Skeletal muscle tissue (tissue), 4 donors: Measurements from ENCODE around the gene ZBTB7B. TPM values are rescaled to one million over a fixed set of nuclear protein-coding genes. Genes with fewer than 3 reads are reported as not detected.

ENCODE experiments used
- H3K27ac ChIP-seq: one replicate; pipeline ENCODE4 v1.7.0; 2013; ENCODE audit warnings: mild to moderate bottlenecking, low read depth, low read length, inconsistent platforms
- H3K27me3 ChIP-seq, 3 donors: one replicate each; pipeline ENCODE4 v1.7.0; 2013; ENCODE audit warnings: low read length in 3 of 3; ENCODE audit not compliant: control insufficient read depth in 3 of 3, insufficient read depth in 3 of 3
- H3K36me3 ChIP-seq, 3 donors: one replicate each; pipeline ENCODE4 v1.7.0; 2013; ENCODE audit warnings: low read length in 3 of 3; ENCODE audit not compliant: control insufficient read depth in 3 of 3, insufficient read depth in 3 of 3
- H3K4me1 ChIP-seq, 3 donors: one replicate each; pipeline ENCODE4 v1.7.0; 2013; ENCODE audit warnings: low read length in 3 of 3, mild to moderate bottlenecking in 3 of 3; ENCODE audit not compliant: control insufficient read depth in 3 of 3, insufficient read depth in 3 of 3
- H3K4me3 ChIP-seq, 3 donors: one replicate each; pipeline ENCODE4 v1.7.0; 2013; ENCODE audit warnings: low read length in 3 of 3
- H3K9ac ChIP-seq, 3 donors: one replicate each; pipeline ENCODE4 v1.7.0; 2013; ENCODE audit warnings: low read length in 3 of 3, mild to moderate bottlenecking in 3 of 3, moderate library complexity in 2 of 3, low read depth in 1 of 3
- H3K9me3 ChIP-seq, 3 donors: one replicate each; pipeline ENCODE4 v1.7.0; 2013; ENCODE audit warnings: low read length in 3 of 3; ENCODE audit not compliant: control insufficient read depth in 3 of 3
- total RNA-seq: library from RNA; depleted of rRNA; stranded (reverse); fragments of >200 nt; gene quantifications from one replicate; pipeline ENCODE4 v1.2.3, GENCODE V29; 2014
- donor health status: Osteomylitis.

Gene ZBTB7B
- total RNA-seq, 1 donor from 2014 or later: 7.8 TPM

DNA sequence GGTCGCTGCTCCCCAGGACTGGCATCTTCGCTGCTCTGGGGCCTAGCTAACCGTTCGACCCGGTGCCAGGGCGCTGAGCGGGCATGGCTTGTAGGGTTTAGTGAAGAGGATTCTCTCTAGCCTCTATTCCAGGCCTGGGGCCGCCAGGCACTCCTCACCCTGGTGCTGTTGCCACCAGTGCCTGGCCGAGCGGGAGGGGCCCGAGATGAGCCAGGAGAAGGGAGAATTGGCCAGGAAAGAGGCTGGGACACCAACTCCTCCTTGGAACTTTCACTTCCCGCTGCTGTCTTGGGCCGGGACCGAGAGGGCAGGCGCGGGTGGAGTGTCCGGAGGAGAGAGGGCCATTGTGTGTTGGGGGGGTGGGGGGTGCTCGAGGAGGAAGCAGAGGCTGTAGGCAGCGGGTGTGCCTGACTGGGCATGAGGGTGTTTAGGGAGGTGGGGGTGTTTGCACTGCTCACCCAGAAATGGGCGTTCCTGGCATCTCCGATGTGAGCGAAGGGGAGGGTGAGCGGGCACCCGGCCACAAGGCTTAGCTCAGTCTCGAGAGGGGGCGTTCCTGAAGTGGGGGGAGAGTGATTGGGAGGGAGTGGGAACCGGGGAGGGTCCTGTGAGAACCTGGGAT lies 49.3 kb downstream of the ZBTB7B start:
- Histone ChIP-seq H3K4me1 (peaks cover 28 to 55% (median 44%) of the 10 kb centered on the region in 3 donors), H3K9me3 (no peaks in the 10 kb centered on the region), H3K9ac (peak overlapping the region; percentile 76 to 87 (median 79)), H3K27me3 (no peaks in the 10 kb centered on the region), H3K4me3 (peak overlapping the region; percentile 64 to 85 (median 70)), H3K27ac (peak overlapping the region; percentile 72), H3K36me3 (peaks cover 20 to 25% (median 23%) of the 10 kb centered on the region in 3 donors)

DNA sequence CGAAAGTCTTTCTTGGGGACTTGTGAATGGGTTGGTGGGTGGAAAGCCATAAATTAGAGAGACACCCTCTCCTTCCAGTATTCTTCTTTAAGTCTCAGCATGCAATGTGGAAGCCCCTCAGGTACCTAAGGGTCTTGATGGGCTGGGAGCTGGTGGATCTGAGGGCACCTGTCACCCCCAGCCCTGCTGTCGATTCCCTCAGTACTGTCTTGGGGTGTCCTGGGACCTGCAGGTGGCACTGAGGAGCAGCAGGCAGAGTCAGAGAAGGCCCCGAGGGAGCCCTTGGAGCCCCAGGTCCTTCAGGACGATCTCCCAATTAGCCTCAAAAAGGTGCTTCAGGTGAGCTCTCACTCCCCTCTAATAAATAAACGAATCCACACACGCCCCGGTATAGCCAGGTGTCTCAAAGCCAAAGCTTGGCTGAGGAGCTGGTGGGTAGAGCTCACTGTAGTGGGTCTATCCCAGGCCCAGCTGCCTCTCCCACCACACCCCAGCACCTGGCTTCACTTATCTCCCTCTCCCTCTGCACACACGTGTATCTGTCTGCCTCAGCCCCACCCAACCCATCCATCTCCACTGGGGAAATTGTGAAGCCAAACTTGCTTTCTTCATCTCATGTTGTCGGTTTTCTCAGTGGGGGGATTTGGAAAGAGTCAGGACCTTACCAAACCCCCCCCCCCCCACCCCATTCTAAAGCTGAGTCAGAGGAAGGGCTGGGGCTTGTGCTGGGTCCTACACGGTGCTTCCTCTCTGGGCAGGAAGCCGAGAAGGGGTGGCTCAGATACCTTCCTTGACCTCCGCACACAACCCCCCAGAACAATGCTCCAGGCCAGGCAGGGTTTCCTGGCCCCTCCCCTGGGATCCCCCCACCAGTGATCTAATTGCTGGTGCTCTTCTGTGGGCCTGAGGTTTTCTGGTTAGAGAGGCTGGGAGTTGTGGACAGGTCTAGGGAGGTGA lies 50.1 kb downstream of the ZBTB7B start:
- Histone ChIP-seq H3K9me3 (no peaks in the 10 kb centered on the region), H3K36me3 (peaks cover 27 to 33% (median 29%) of the 10 kb centered on the region in 3 donors), H3K4me1 (peaks cover 28 to 51% (median 42%) of the 10 kb centered on the region in 3 donors), H3K9ac (peak overlapping the region; percentile 76 to 87 (median 79)), H3K4me3 (peak overlapping the region; percentile 64 to 85 (median 70)), H3K27ac (peak overlapping the region; percentile 72), H3K27me3 (no peaks in the 10 kb centered on the region)

GRCh38 chr1:155053531-155054105 lies 51.0 kb downstream of the ZBTB7B start:
- no peak overlapping the region for H3K9ac ChIP-seq
- no peaks in the 10 kb centered on the region for H3K27me3 ChIP-seq
- no peaks in the 10 kb centered on the region for H3K9me3 ChIP-seq
- peaks cover 35 to 40% (median 37%) of the 10 kb centered on the region in 3 donors for H3K36me3 ChIP-seq
- H3K4me3 ChIP-seq: no peak overlapping the region
- H3K4me1 ChIP-seq: peaks cover 28 to 42% (median 34%) of the 10 kb centered on the region in 3 donors
- no peak overlapping the region for H3K27ac ChIP-seq

DNA sequence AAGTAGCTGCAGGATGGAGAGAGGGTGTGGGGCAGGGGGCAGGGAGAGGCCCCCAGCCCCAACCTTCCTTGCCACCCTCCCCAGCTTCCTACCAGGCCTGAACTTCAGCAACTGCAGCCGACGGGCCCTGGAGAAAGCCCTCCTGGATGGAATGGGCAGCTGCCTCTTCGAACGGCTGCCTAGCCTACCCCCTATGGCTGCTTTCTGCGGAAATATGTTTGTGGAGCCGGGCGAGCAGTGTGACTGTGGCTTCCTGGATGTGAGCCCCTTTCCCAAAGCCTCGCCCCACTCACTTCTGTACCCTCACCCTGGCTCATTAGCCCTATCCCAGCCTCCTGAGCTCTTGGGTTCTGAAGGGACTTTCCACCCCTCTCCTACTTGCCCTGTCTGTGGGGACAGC lies 54.5 kb downstream of the ZBTB7B start:
- Histone ChIP-seq H3K9ac (no peak overlapping the region), H3K4me1 (peaks cover 20 to 22% (median 21%) of the 10 kb centered on the region in 3 donors), H3K27ac (no peak overlapping the region), H3K9me3 (no peaks in the 10 kb centered on the region), H3K36me3 (peaks cover 43 to 55% (median 44%) of the 10 kb centered on the region in 3 donors), H3K4me3 (no peak overlapping the region), H3K27me3 (no peaks in the 10 kb centered on the region)

DNA sequence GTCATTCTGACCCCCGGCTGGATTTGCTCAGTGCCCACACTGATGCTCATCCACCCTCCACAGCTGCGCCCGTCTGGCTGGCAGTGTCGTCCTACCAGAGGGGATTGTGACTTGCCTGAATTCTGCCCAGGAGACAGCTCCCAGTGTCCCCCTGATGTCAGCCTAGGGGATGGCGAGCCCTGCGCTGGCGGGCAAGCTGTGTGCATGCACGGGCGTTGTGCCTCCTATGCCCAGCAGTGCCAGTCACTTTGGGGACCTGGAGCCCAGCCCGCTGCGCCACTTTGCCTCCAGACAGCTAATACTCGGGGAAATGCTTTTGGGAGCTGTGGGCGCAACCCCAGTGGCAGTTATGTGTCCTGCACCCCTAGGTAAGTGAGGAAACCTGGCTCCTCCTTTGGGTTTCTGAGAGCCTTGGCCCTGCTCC lies 55.2 kb downstream of the ZBTB7B start:
- Histone ChIP-seq H3K4me1 (peaks cover 18 to 22% (median 21%) of the 10 kb centered on the region in 3 donors), H3K4me3 (no peak overlapping the region), H3K27me3 (no peaks in the 10 kb centered on the region), H3K27ac (no peak overlapping the region), H3K36me3 (peaks cover 43 to 55% (median 44%) of the 10 kb centered on the region in 3 donors), H3K9me3 (no peaks in the 10 kb centered on the region), H3K9ac (no peak overlapping the region)

DNA sequence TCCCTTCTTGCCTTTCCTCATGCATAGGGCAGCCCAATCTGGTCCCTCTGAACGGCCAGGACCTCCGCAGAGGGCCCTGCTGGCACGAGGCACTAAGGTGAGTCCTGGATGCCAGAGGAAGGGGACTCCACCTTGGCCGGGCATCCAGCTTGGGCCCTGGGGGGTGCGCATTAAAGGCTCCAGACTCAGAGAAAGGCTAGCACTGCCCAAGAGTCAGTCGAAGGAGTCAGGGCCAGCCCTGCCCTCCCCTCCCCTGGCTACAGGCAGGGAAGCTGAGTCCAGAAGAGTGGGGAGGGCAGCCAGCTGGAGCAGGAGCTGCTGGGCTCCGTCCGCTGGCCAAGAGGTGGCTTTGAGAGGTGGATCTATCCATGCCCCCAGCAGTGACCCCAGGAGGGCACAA lies 58.1 kb downstream of the ZBTB7B start:
- no peak overlapping the region for H3K9ac ChIP-seq
- no peaks in the 10 kb centered on the region for H3K27me3 ChIP-seq
- no peak overlapping the region for H3K27ac ChIP-seq
- no peak overlapping the region for H3K4me3 ChIP-seq
- H3K9me3 ChIP-seq: no peaks in the 10 kb centered on the region
- peaks cover 30 to 41% (median 34%) of the 10 kb centered on the region in 3 donors for H3K36me3 ChIP-seq
- peaks cover 24 to 30% (median 28%) of the 10 kb centered on the region in 3 donors for H3K4me1 ChIP-seq

- Histone ChIP-seq H3K36me3 (peaks cover 22 to 33% (median 26%) of the 10 kb centered on the region in 3 donors), H3K4me3 (peak overlapping the region in 2 of 3 donors; percentile 35 to 45), H3K27ac (no peak overlapping the region), H3K4me1 (peaks cover 24 to 30% (median 28%) of the 10 kb centered on the region in 3 donors), H3K27me3 (no peaks in the 10 kb centered on the region), H3K9me3 (no peaks in the 10 kb centered on the region), H3K9ac (peak overlapping the region in 1 of 3 donors; percentile 45)
Measured at GRCh38 chr1:155061381-155062150, 59.0 kb downstream of the ZBTB7B start.

- H3K27me3 ChIP-seq: no peaks in the 10 kb centered on the region
- H3K9me3 ChIP-seq: no peaks in the 10 kb centered on the region
- H3K4me1 ChIP-seq: peaks cover 24 to 30% (median 28%) of the 10 kb centered on the region in 3 donors
- peaks cover 18 to 27% (median 21%) of the 10 kb centered on the region in 3 donors for H3K36me3 ChIP-seq
- no peak overlapping the region for H3K9ac ChIP-seq
- H3K27ac ChIP-seq: no peak overlapping the region
- no peak overlapping the region for H3K4me3 ChIP-seq
Measured at GRCh38 chr1:155062151-155062686, 59.6 kb downstream of the ZBTB7B start.
